GM12875 (cell line): ENCODE results near the gene SNX32.

ENCODE experiments used
- H3K4me3 ChIP-seq: one replicate; pipeline ENCODE4 v1.5.1; 2011; ENCODE audit warnings: low read depth, low read length, control low read depth
- TF ChIP-seq, protein P1 (sequence below): IDR thresholded peaks from 2 replicates; pipeline ENCODE4 v1.5.1; 2011; ENCODE audit warnings: low read depth, mild to moderate bottlenecking, control low read depth, inconsistent platforms, low read length, moderate library complexity, borderline replicate concordance; ENCODE audit not compliant: insufficient read depth

Gene SNX32

GRCh38 chr11:65801153-65801987 is 32.4 kb upstream of the SNX32 start:
- TF ChIP-seq, protein P1, sequence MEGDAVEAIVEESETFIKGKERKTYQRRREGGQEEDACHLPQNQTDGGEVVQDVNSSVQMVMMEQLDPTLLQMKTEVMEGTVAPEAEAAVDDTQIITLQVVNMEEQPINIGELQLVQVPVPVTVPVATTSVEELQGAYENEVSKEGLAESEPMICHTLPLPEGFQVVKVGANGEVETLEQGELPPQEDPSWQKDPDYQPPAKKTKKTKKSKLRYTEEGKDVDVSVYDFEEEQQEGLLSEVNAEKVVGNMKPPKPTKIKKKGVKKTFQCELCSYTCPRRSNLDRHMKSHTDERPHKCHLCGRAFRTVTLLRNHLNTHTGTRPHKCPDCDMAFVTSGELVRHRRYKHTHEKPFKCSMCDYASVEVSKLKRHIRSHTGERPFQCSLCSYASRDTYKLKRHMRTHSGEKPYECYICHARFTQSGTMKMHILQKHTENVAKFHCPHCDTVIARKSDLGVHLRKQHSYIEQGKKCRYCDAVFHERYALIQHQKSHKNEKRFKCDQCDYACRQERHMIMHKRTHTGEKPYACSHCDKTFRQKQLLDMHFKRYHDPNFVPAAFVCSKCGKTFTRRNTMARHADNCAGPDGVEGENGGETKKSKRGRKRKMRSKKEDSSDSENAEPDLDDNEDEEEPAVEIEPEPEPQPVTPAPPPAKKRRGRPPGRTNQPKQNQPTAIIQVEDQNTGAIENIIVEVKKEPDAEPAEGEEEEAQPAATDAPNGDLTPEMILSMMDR: no peak
- H3K4me3 ChIP-seq: no peak overlapping the region

GRCh38 chr11:65802841-65803240 is 30.9 kb upstream of the SNX32 start:
- TF ChIP-seq, protein P1: no peak

DNA sequence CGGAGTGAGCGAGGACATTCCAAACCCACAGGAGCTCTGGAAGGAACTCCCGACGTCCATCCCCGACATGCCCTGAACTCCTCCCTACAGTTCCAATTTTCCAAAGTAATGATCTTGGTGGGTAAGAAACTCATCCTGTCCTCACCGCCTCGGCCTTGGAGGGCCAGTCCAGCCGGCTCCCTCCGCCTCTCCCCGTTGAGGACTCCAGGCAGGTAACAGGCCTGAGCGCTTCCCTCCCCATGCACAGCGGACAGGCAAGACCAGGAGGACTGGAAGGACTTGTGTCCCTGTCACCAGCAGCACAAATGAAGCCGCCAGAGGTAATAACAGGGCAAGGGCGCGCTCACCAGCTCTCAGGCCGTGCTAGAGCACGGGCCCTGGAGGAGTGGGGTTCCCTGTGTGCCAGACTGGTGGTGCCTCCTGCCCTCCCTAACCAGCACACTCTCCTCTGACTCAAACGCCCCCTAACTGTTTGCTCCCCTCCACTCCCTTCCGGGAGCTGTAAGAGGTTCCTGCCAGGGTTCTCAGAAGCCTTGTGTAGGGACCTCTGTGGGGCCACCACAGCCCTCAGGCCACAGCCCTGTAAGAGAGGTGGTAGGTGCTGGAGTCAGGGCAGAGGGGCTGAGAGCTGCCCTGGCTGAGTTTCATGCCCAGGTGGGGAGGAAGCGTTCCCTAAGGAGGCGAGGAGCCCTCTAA is 29.8 kb upstream of the SNX32 start:
- H3K4me3 ChIP-seq: no peak overlapping the region
- TF ChIP-seq, protein P1: no peak

More at GRCh38 chr11:65802841-65803240, 30.9 kb upstream of the SNX32 start:
- no peak overlapping the region for H3K4me3 ChIP-seq

- TF ChIP-seq, protein P1: no peak
- H3K4me3 ChIP-seq: no peak overlapping the region
Observed at GRCh38 chr11:65806979-65807378, 26.8 kb upstream of the SNX32 start.

- TF ChIP-seq, protein P1: no peak
- H3K4me3 ChIP-seq: no peak overlapping the region
Observed at GRCh38 chr11:65808744-65809341, 24.9 kb upstream of the SNX32 start.

GRCh38 chr11:65809496-65809895 is 24.3 kb upstream of the SNX32 start:
- TF ChIP-seq, protein P1: no peak
- H3K4me3 ChIP-seq: no peak overlapping the region
